ENCODE data around the gene HEXD. TPM values are rescaled to one million over a fixed set of nuclear protein-coding genes. Genes with fewer than 3 reads are reported as not detected.

Gene HEXD
- total RNA-seq, 1 experiment from 2014 or later = 16.2 TPM

- DNase-seq (ENCODE audit: unreplicated experiment) = no peak
- intact Hi-C loops (cut with micrococcal nuclease) = no loop called here
- peaks cover 12% of the 10 kb centered on the region for H3K27me3 Mint-ChIP-seq (ENCODE audit: insufficient read depth, unreplicated experiment)
- no peak overlapping the region for H3K4me3 Mint-ChIP-seq (ENCODE audit: unreplicated experiment)
- H3K9me3 Mint-ChIP-seq (ENCODE audit: unreplicated experiment) = no peaks in the 10 kb centered on the region
- ChIA-PET POLR2A (no interaction called here), CTCF (interaction anchor here (0.7 to 1.1 kb wide), 3 partner anchors 21 to 41 kb away, joined by 3 to 4 read pairs (median 3); no protein-coding TSS in a partner anchor)
- BruUV-seq (replicated peaks) = no TSS peak
- no peak overlapping the region for H3K27ac Mint-ChIP-seq (ENCODE audit: low read depth, unreplicated experiment)
- no peaks in the 10 kb centered on the region for H3K36me3 Mint-ChIP-seq (ENCODE audit: insufficient read depth, unreplicated experiment)
- H3K4me1 Mint-ChIP-seq (ENCODE audit: insufficient read depth, unreplicated experiment) = peaks cover 9% of the 10 kb centered on the region
- TF ChIP-seq, protein P1, sequence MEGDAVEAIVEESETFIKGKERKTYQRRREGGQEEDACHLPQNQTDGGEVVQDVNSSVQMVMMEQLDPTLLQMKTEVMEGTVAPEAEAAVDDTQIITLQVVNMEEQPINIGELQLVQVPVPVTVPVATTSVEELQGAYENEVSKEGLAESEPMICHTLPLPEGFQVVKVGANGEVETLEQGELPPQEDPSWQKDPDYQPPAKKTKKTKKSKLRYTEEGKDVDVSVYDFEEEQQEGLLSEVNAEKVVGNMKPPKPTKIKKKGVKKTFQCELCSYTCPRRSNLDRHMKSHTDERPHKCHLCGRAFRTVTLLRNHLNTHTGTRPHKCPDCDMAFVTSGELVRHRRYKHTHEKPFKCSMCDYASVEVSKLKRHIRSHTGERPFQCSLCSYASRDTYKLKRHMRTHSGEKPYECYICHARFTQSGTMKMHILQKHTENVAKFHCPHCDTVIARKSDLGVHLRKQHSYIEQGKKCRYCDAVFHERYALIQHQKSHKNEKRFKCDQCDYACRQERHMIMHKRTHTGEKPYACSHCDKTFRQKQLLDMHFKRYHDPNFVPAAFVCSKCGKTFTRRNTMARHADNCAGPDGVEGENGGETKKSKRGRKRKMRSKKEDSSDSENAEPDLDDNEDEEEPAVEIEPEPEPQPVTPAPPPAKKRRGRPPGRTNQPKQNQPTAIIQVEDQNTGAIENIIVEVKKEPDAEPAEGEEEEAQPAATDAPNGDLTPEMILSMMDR (IDR thresholded peaks at IDR 0.05; ENCODE audit: unreplicated experiment) = no peak
These were observed 27.9 kb upstream of the HEXD start for GRCh38 chr17:82390015-82390859.

- Mint-ChIP-seq H3K27ac (ENCODE audit: low read depth, unreplicated experiment) (no peak overlapping the region), H3K4me3 (ENCODE audit: unreplicated experiment) (no peak overlapping the region), H3K27me3 (ENCODE audit: insufficient read depth, unreplicated experiment) (peaks cover 12% of the 10 kb centered on the region), H3K9me3 (ENCODE audit: unreplicated experiment) (no peaks in the 10 kb centered on the region), H3K36me3 (ENCODE audit: insufficient read depth, unreplicated experiment) (no peaks in the 10 kb centered on the region), H3K4me1 (ENCODE audit: insufficient read depth, unreplicated experiment) (peaks cover 9% of the 10 kb centered on the region)
- no TSS peak for BruUV-seq (replicated peaks)
- intact Hi-C loops (cut with micrococcal nuclease) = no loop called here
- DNase-seq (ENCODE audit: unreplicated experiment) = no peak
- ChIA-PET POLR2A (no interaction called here), CTCF (interaction anchor here (1.0 kb wide), 1 partner anchor 40 kb away, joined by 3 read pairs; no protein-coding TSS in a partner anchor)
- TF ChIP-seq, protein P1 (IDR thresholded peaks at IDR 0.05; ENCODE audit: unreplicated experiment) = no peak
These were observed 27.2 kb upstream of the HEXD start for GRCh38 chr17:82390860-82391435.

- DNase-seq (ENCODE audit: unreplicated experiment) = no peak
- Mint-ChIP-seq H3K9me3 (ENCODE audit: unreplicated experiment) (no peaks in the 10 kb centered on the region), H3K4me3 (ENCODE audit: unreplicated experiment) (no peak overlapping the region), H3K4me1 (ENCODE audit: insufficient read depth, unreplicated experiment) (peaks cover 15% of the 10 kb centered on the region), H3K36me3 (ENCODE audit: insufficient read depth, unreplicated experiment) (no peaks in the 10 kb centered on the region), H3K27ac (ENCODE audit: low read depth, unreplicated experiment) (no peak overlapping the region), H3K27me3 (ENCODE audit: insufficient read depth, unreplicated experiment) (peaks cover 12% of the 10 kb centered on the region)
- TF ChIP-seq, protein P1 (IDR thresholded peaks at IDR 0.05; ENCODE audit: unreplicated experiment) = no peak
- ChIA-PET CTCF (interaction anchor here (1.0 kb wide), 1 partner anchor 40 kb away, joined by 3 read pairs; no protein-coding TSS in a partner anchor), POLR2A (no interaction called here)
- no TSS peak for BruUV-seq (replicated peaks)
- intact Hi-C loops (cut with micrococcal nuclease) = no loop called here
These were observed 26.6 kb upstream of the HEXD start for GRCh38 chr17:82391496-82392066.

- Mint-ChIP-seq H3K27ac (ENCODE audit: low read depth, unreplicated experiment) (no peak overlapping the region), H3K4me1 (ENCODE audit: insufficient read depth, unreplicated experiment) (peaks cover 19% of the 10 kb centered on the region), H3K9me3 (ENCODE audit: unreplicated experiment) (no peaks in the 10 kb centered on the region), H3K36me3 (ENCODE audit: insufficient read depth, unreplicated experiment) (no peaks in the 10 kb centered on the region), H3K27me3 (ENCODE audit: insufficient read depth, unreplicated experiment) (peaks cover 10% of the 10 kb centered on the region), H3K4me3 (ENCODE audit: unreplicated experiment) (no peak overlapping the region)
- TF ChIP-seq, protein P1 (IDR thresholded peaks at IDR 0.05; ENCODE audit: unreplicated experiment) = no peak
- intact Hi-C loops (cut with micrococcal nuclease) = no loop called here
- BruUV-seq (replicated peaks) = no TSS peak
- CTCF ChIA-PET = interaction anchor here (0.6 kb wide), 1 partner anchor 374 kb away, joined by 4 read pairs; no protein-coding TSS in a partner anchor
- DNase-seq (ENCODE audit: unreplicated experiment) = no peak
- POLR2A ChIA-PET = no interaction called here
These were observed 25.8 kb upstream of the HEXD start for GRCh38 chr17:82392209-82392920.
